GM20431 (cell line): ENCODE data around the gene PDE4A.
"Not testable (repeated sequence)": the region's sequence is repeated elsewhere in the genome, so short reads cannot be mapped to it uniquely, and the experiment has no call there.

Experiments used
- in situ Hi-C: fragments of 300-500 bp; cut with MseI, MboI; formaldehyde crosslinking; loops from one replicate; pipeline ENCODE4 v1.15.0; 2020; ENCODE audit warnings: low sequenced_read_pairs; ENCODE audit not compliant: unreplicated experiment

PDE4A gene

GRCh38 chr19:10399878-10400277, 20.5 kb upstream of the PDE4A start:
- in situ Hi-C loops: loop anchor here (25.0 kb wide), 1 partner anchor 463 kb away; the partner anchor contains the start of gene OLFM2

- in situ Hi-C loops: no loop called here
Measured at GRCh38 chr19:10402441-10403038, 17.8 kb upstream of the PDE4A start.

GRCh38 chr19:10403137-10404021, 17.0 kb upstream of the PDE4A start, which contains the start of gene CDC37:
CDC37 (minus strand) TSS chr19:10403542; CDS start chr19:10403479, 63 bp downstream.
- in situ Hi-C loops: no loop called here

- in situ Hi-C loops: no loop called here
Measured at GRCh38 chr19:10404888-10405820, 15.2 kb upstream of the PDE4A start.

GRCh38 chr19:10406191-10406590, 14.1 kb upstream of the PDE4A start:
- in situ Hi-C loops: no loop called here

- in situ Hi-C loops: no loop called here
Measured at GRCh38 chr19:10407096-10407495, 13.2 kb upstream of the PDE4A start.

- in situ Hi-C loops: no loop called here
Measured at GRCh38 chr19:10408511-10409283, 11.6 kb upstream of the PDE4A start.

GRCh38 chr19:10411224-10411623, 9.1 kb upstream of the PDE4A start:
- in situ Hi-C loops: not testable (repeated sequence)

- in situ Hi-C loops: no loop called here
Measured at GRCh38 chr19:10412257-10412977, 7.9 kb upstream of the PDE4A start.

GRCh38 chr19:10416083-10416379, 4.3 kb upstream of the PDE4A start:
- in situ Hi-C loops: no loop called here

- in situ Hi-C loops: no loop called here
Measured at GRCh38 chr19:10416380-10417257, 3.7 kb upstream of the PDE4A start.

GRCh38 chr19:10417541-10418234, 2.6 kb upstream of the PDE4A start:
- in situ Hi-C loops: no loop called here

GRCh38 chr19:10418235-10418484, 2.2 kb upstream of the PDE4A start:
- in situ Hi-C loops: no loop called here

- in situ Hi-C loops: no loop called here
Measured at GRCh38 chr19:10418485-10419199, 1.7 kb upstream of the PDE4A start.

GRCh38 chr19:10419200-10419645, 1.1 kb upstream of the PDE4A start:
- in situ Hi-C loops: no loop called here

- in situ Hi-C loops: no loop called here
Measured at GRCh38 chr19:10419646-10420443, 493 bp upstream of the PDE4A start.
